ENCODE measurements around the gene ALG1. TPM values are rescaled to one million over a fixed set of nuclear protein-coding genes. Genes with fewer than 3 reads are reported as not detected.

Gene ALG1
- total and polyA plus RNA-seq, 8 donors, result 13.0 to 23.3 (median 16.4) TPM

GRCh38 chr16:5036228-5037156, 35.2 kb upstream of the ALG1 start:
- 47 to 49% methylated on average over 12 of the region's 12 CpGs for WGBS, 2 donors
- Histone ChIP-seq H3K27ac (peak overlapping the region; percentile 44 to 88 (median 70)), H3K36me3 (no peaks in the 10 kb centered on the region), H3K4me3 (no peak overlapping the region), H3K4me1 (peaks cover 14 to 31% (median 21%) of the 10 kb centered on the region in 3 donors), H3K27me3 (no peaks in the 10 kb centered on the region), H3K9me3 (no peaks in the 10 kb centered on the region)
- DNase-seq (no peak), ATAC-seq (peak in 1 of 4 donors; percentile 2), FAIRE-seq (no peak)
- intact Hi-C loops (cut with DNase I), result no loop called here
- no peak for TF ChIP-seq CTCF (IDR thresholded peaks at IDR 0.05)

- Histone ChIP-seq H3K36me3 (no peaks in the 10 kb centered on the region), H3K4me1 (peaks cover 8 to 17% (median 13%) of the 10 kb centered on the region in 3 donors), H3K9me3 (no peaks in the 10 kb centered on the region), H3K4me3 (no peak overlapping the region), H3K27ac (no peak overlapping the region), H3K27me3 (no peaks in the 10 kb centered on the region)
- DNase-seq, result no peak
- no peak for FAIRE-seq
- WGBS, 2 donors, result 62 to 71% methylated on average over 7 of the region's 7 CpGs
- TF ChIP-seq CTCF (IDR thresholded peaks at IDR 0.05), result no peak
- no peak for ATAC-seq
- intact Hi-C loops (cut with DNase I), result no loop called here
Observed at GRCh38 chr16:5040451-5040850, 31.2 kb upstream of the ALG1 start.

- intact Hi-C loops (cut with DNase I), result no loop called here
- no peak for TF ChIP-seq CTCF (IDR thresholded peaks at IDR 0.05)
- FAIRE-seq, result no peak
- no peak for ATAC-seq
- no peaks in the 10 kb centered on the region for H3K27me3 ChIP-seq
- H3K36me3 ChIP-seq, result no peaks in the 10 kb centered on the region
- peak in 1 of 6 donors; percentile 11 for DNase-seq
- H3K4me3 ChIP-seq, result no peak overlapping the region
- 68 to 76% methylated on average over 12 of the region's 12 CpGs for WGBS, 2 donors
- H3K27ac ChIP-seq, result no peak overlapping the region
- H3K4me1 ChIP-seq, result peaks cover 0 to 6% (median 3%) of the 10 kb centered on the region in 3 donors
- H3K9me3 ChIP-seq, result no peaks in the 10 kb centered on the region
Observed at GRCh38 chr16:5041600-5042133, 30.0 kb upstream of the ALG1 start.

GRCh38 chr16:5042574-5043171, 29.0 kb upstream of the ALG1 start:
- intact Hi-C loops (cut with DNase I), result no loop called here
- Histone ChIP-seq H3K4me3 (no peak overlapping the region), H3K27me3 (no peaks in the 10 kb centered on the region), H3K4me1 (no peaks in the 10 kb centered on the region), H3K9me3 (no peaks in the 10 kb centered on the region), H3K27ac (no peak overlapping the region), H3K36me3 (no peaks in the 10 kb centered on the region)
- no peak for TF ChIP-seq CTCF (IDR thresholded peaks at IDR 0.05)
- FAIRE-seq (no peak), ATAC-seq (no peak), DNase-seq (peak in 2 of 6 donors; percentile 4 to 10)
- 73 to 77% methylated on average over 14 of the region's 14 CpGs for WGBS, 2 donors
